IMR-90 (cell line): Measurements from ENCODE around the gene ARF6. TPM values are rescaled to one million over a fixed set of nuclear protein-coding genes. Genes with fewer than 3 reads are reported as not detected.

Experiments used
- ATAC-seq: fragments of 200-7000 bp; cut with Tn5 transposase; 2 replicates; pipeline ENCODE4 v1.9.1; 2020; ENCODE audit warnings: low read depth, mild to moderate bottlenecking, moderate library complexity
- BruUV-seq: library from RNA; stranded (reverse); fragments of 400-500 nt; replicated peaks from 2 replicates; lab custom pipeline; 2021; lab: Mats Ljungman, UMichigan
- CTCF ChIA-PET: fragments of 300-600 bp; formaldehyde crosslinking; extraction: SDS; loops from one replicate; lab custom pipeline; 2021; ENCODE audit warnings: antibody characterized with exemption; lab: Yijun Ruan, JAX
- POLR2A ChIA-PET: fragments of 300-600 bp; sonication (Branson Sonifier 250); formaldehyde crosslinking; loops from one replicate; lab custom pipeline; 2022; ENCODE audit warnings: antibody characterized with exemption; ENCODE audit not compliant: unreplicated experiment; lab: Charles Lee
- DNase-seq: peaks from one replicate; pipeline ENCODE4 v3.0.0; 2013
- H2AFZ ChIP-seq: replicated peaks from 2 replicates; pipeline ENCODE3; 2013; ENCODE audit warnings: low read length, mild to moderate bottlenecking; ENCODE audit not compliant: poor library complexity
- H2AK5ac ChIP-seq: 2 replicates; pipeline ENCODE4 v1.6.1; 2013; ENCODE audit warnings: low read depth, low read length, inconsistent platforms
- H2AK9ac ChIP-seq: replicated peaks from 2 replicates; pipeline ENCODE3; 2013; ENCODE audit warnings: mild to moderate bottlenecking, low read depth, low read length, moderate library complexity; ENCODE audit not compliant: poor library complexity
- H2BK120ac ChIP-seq: 2 replicates; pipeline ENCODE4 v1.6.1; 2013; ENCODE audit warnings: low read depth, low read length, inconsistent platforms
- H2BK15ac ChIP-seq: 3 replicates; pipeline ENCODE4 v1.6.1; 2013; ENCODE audit warnings: low read depth, low read length, inconsistent platforms
- H2BK20ac ChIP-seq: 2 replicates; pipeline ENCODE4 v1.6.1; 2013; ENCODE audit warnings: low read depth, mild to moderate bottlenecking, inconsistent platforms, low read length, moderate library complexity
- H2BK5ac ChIP-seq: 2 replicates; pipeline ENCODE4 v1.6.1; 2013; ENCODE audit warnings: mild to moderate bottlenecking, low read depth, low read length, inconsistent platforms; ENCODE audit not compliant: poor library complexity, severe bottlenecking
- H3K14ac ChIP-seq: replicated peaks from 2 replicates; pipeline ENCODE4 v1.6.1; 2013; ENCODE audit warnings: low read depth, low read length, inconsistent platforms
- H3K18ac ChIP-seq: 2 replicates; pipeline ENCODE4 v1.6.1; 2013; ENCODE audit warnings: low read depth, low read length, control low read depth
- H3K23ac ChIP-seq: 2 replicates; pipeline ENCODE4 v1.6.1; 2013; ENCODE audit warnings: low read depth, low read length, inconsistent platforms
- H3K27ac ChIP-seq: 2 replicates; pipeline ENCODE4 v1.5.1; 2013; ENCODE audit warnings: mild to moderate bottlenecking, control low read depth, low read length; ENCODE audit not compliant: insufficient read depth
- H3K27me3 ChIP-seq: 2 replicates; pipeline ENCODE4 v1.6.1; 2013; ENCODE audit warnings: low read length; ENCODE audit not compliant: control insufficient read depth, insufficient read depth
- H3K36me3 ChIP-seq: 2 replicates; pipeline ENCODE4 v1.6.1; 2013; ENCODE audit warnings: low read length, mixed read lengths; ENCODE audit not compliant: control insufficient read depth, insufficient read depth
- H3K4ac ChIP-seq: 2 replicates; pipeline ENCODE4 v1.6.1; 2013; ENCODE audit warnings: low read depth, low read length, inconsistent platforms
- H3K4me1 ChIP-seq: 2 replicates; pipeline ENCODE4 v1.6.1; 2013; ENCODE audit warnings: low read length, mixed read lengths; ENCODE audit not compliant: control insufficient read depth, insufficient read depth
- H3K4me2 ChIP-seq: 2 replicates; pipeline ENCODE4 v1.6.1; 2013; ENCODE audit warnings: low read depth, mild to moderate bottlenecking, control low read depth, low read length, moderate library complexity
- H3K4me3 ChIP-seq: 2 replicates; pipeline ENCODE4 v1.5.1; 2013; ENCODE audit warnings: low read depth, mild to moderate bottlenecking, control low read depth, low read length, moderate library complexity; ENCODE audit not compliant: insufficient read depth
- H3K56ac ChIP-seq: 2 replicates; pipeline ENCODE4 v1.6.1; 2013; ENCODE audit warnings: low read length, inconsistent platforms; ENCODE audit not compliant: insufficient read depth; ENCODE audit errors: extremely low read depth
- H3K79me1 ChIP-seq, 2 experiments: 2 replicates each; pipeline ENCODE4 v1.6.1; 2013; ENCODE audit warnings: low read length in 2 of 2, inconsistent platforms in 1 of 2, low read depth in 1 of 2
- H3K9ac ChIP-seq: 2 replicates; pipeline ENCODE4 v1.6.1; 2013; ENCODE audit warnings: low read depth, low read length, control low read depth
- H3K9me1 ChIP-seq: 2 replicates; pipeline ENCODE4 v1.6.1; 2013; ENCODE audit warnings: low read length, inconsistent platforms; ENCODE audit not compliant: insufficient read depth
- H3K9me3 ChIP-seq: 2 replicates; pipeline ENCODE4 v1.6.1; 2013; ENCODE audit warnings: low read length; ENCODE audit not compliant: control insufficient read depth, insufficient read depth
- H4K20me1 ChIP-seq: 2 replicates; pipeline ENCODE4 v1.6.1; 2013; ENCODE audit warnings: low read length, inconsistent platforms; ENCODE audit not compliant: insufficient read depth
- H4K5ac ChIP-seq: 2 replicates; pipeline ENCODE4 v1.6.1; 2013; ENCODE audit warnings: mild to moderate bottlenecking, low read depth, low read length, control low read depth
- H4K8ac ChIP-seq, 2 experiments: 2 replicates each; pipeline ENCODE4 v1.6.1; 2013; ENCODE audit warnings: low read depth in 2 of 2, low read length in 2 of 2, control low read depth in 1 of 2, inconsistent platforms in 1 of 2
- H4K91ac ChIP-seq: 2 replicates; pipeline ENCODE4 v1.6.1; 2013; ENCODE audit warnings: low read depth, low read length, inconsistent platforms; ENCODE audit not compliant: insufficient read depth
- BHLHE40 ChIP-seq: fragments of 150-350 bp; IDR thresholded peaks from 2 replicates; pipeline ENCODE4 v1.6.1; 2016; ENCODE audit warnings: mild to moderate bottlenecking, low read depth, low read length
- CHD1 ChIP-seq: IDR thresholded peaks from 2 replicates; pipeline ENCODE4 v1.6.1; 2012; ENCODE audit warnings: low read depth, low read length, improper control_type of control experiment
- MAZ ChIP-seq: IDR thresholded peaks from 2 replicates; pipeline ENCODE4 v1.6.1; 2012; ENCODE audit warnings: low read depth, mild to moderate bottlenecking, low read length, improper control_type of control experiment, moderate library complexity, borderline replicate concordance
- MXI1 ChIP-seq: IDR thresholded peaks from 2 replicates; pipeline ENCODE4 v1.6.1; 2012; ENCODE audit warnings: low read depth, mild to moderate bottlenecking, low read length, moderate library complexity, borderline replicate concordance
- NFE2L2 ChIP-seq: fragments of 150-350 bp; IDR thresholded peaks from 2 replicates; pipeline ENCODE4 v1.6.1; 2016; ENCODE audit warnings: low read depth, mild to moderate bottlenecking, low read length
- POLR2A ChIP-seq: IDR thresholded peaks from 2 replicates; pipeline ENCODE4 v1.6.1; 2012; ENCODE audit warnings: mild to moderate bottlenecking, low read depth, low read length
- RFX5 ChIP-seq: IDR thresholded peaks from 2 replicates; pipeline ENCODE4 v1.8.0; 2012; ENCODE audit warnings: low read depth, mild to moderate bottlenecking, low read length, moderate library complexity
- dilution Hi-C: fragments of 300-500 bp; cut with HindIII; formaldehyde crosslinking; loops from one replicate; pipeline ENCODE4 v1.14.3; 2018; ENCODE audit warnings: low sequenced_read_pairs; ENCODE audit not compliant: unreplicated experiment
- in situ Hi-C: fragments of 300-500 bp; cut with MboI; formaldehyde crosslinking; loops from 3 replicates; pipeline ENCODE4 v1.14.3; 2019; ENCODE audit warnings: low sequenced_read_pairs, inconsistent platforms, mixed read lengths
- intact Hi-C: fragments of 100-400 bp; cut with micrococcal nuclease; formaldehyde crosslinking; loops from 2 replicates; pipeline ENCODE4 v1.10.0; 2022
- polyA plus RNA-seq, 3 experiments: library from polyadenylated mRNA; depleted of rRNA; stranded (reverse); fragments of >200 nt; gene quantifications; 2 replicates each; pipeline ENCODE4 v1.2.3, GENCODE V29; 2012; ENCODE audit warnings: low replicate concordance in 1 of 3
- total RNA-seq: library from RNA; depleted of rRNA; stranded (reverse); fragments of >200 nt; gene quantifications from 2 replicates; pipeline ENCODE4 v1.2.3, GENCODE V29; 2012
- TF ChIP-seq, protein P1 (sequence below): conservative IDR thresholded peaks from 2 replicates; pipeline ENCODE4 v1.5.1; 2012; ENCODE audit warnings: mild to moderate bottlenecking, low read depth, low read length, improper control_type of control experiment
- TF ChIP-seq, protein P2 (sequence below): fragments of 150-350 bp; IDR thresholded peaks from 2 replicates; pipeline ENCODE4 v1.6.1; 2017; ENCODE audit warnings: mild to moderate bottlenecking, antibody characterized with exemption, low read length, low read depth

The ARF6 gene
- total and polyA plus RNA-seq, 2 of the 4 experiments (the other 2 are of a cell fraction), result 32.1 to 40.1 TPM

DNA sequence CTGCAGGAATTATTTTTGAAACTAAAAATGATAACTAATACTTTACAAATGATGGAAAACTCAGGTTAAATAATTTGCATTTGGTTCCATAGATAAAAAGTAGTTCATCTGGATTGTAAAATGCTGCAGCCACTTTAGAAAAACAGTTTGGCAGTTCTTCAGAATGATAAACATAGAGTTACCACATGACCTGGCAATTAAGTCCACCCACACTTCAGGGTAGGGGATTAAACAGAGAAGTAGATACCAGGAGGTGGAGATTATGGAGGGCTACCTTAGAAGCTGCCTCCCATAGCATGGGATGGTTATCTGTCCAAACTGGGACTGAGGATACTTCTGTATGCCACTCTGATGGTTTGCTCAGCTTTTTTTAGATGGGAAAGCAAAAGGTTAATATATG is 22.2 kb downstream of the ARF6 start:
- H3K18ac ChIP-seq, result peak overlapping the region; percentile 55; the same call in 1 of the 2 replicates
- DNase-seq, result no peak
- ChIA-PET POLR2A (interaction anchor here (1.1 kb wide), 1 partner anchor 109 kb away, joined by 3 read pairs; no protein-coding TSS in a partner anchor), CTCF (no interaction called here)
- peak overlapping the region; percentile 59; the same call in 1 of the 2 replicates for H3K4me2 ChIP-seq
- no peaks in the 10 kb centered on the region for H3K79me1 ChIP-seq
- H3K4me3 ChIP-seq, result no peak overlapping the region
- dilution Hi-C loops (no loop called here), in situ Hi-C loops (no loop called here), intact Hi-C loops (no loop called here)
- no peaks in the 10 kb centered on the region for H3K9me3 ChIP-seq
- H3K9me1 ChIP-seq, result no peaks in the 10 kb centered on the region
- H4K20me1 ChIP-seq, result no peaks in the 10 kb centered on the region; the same call in 1 of the 2 replicates
- no peak overlapping the region for H3K14ac ChIP-seq
- H4K5ac ChIP-seq, result peak overlapping the region; percentile 90
- 0 out of 4 replicates have a peak overlapping the region, but pooled peaks of 1 of the 2 experiments have one; percentile 22 for H4K8ac ChIP-seq
- ATAC-seq, result peak; percentile 16; the same call in 1 of the 2 replicates
- H3K27ac ChIP-seq, result no peak overlapping the region
- H2BK20ac ChIP-seq, result no peak overlapping the region
- no peaks in the 10 kb centered on the region for H3K27me3 ChIP-seq
- no TSS peak for BruUV-seq
- H3K23ac ChIP-seq, result no peak overlapping the region
- H2AK5ac ChIP-seq, result no peak overlapping the region
- H3K4ac ChIP-seq, result no peak overlapping the region; the same call in 1 of the 2 replicates
- peaks cover 8% of the 10 kb centered on the region for H3K4me1 ChIP-seq
- H2AK9ac ChIP-seq, result no peak overlapping the region
- H3K36me3 ChIP-seq, result no peaks in the 10 kb centered on the region
- H3K56ac ChIP-seq, result no peak overlapping the region
- H2BK15ac ChIP-seq, result no peak overlapping the region
- no peak overlapping the region for H2BK120ac ChIP-seq
- H4K91ac ChIP-seq, result no peak overlapping the region
- no peak overlapping the region for H3K9ac ChIP-seq
- TF ChIP-seq, protein P1, sequence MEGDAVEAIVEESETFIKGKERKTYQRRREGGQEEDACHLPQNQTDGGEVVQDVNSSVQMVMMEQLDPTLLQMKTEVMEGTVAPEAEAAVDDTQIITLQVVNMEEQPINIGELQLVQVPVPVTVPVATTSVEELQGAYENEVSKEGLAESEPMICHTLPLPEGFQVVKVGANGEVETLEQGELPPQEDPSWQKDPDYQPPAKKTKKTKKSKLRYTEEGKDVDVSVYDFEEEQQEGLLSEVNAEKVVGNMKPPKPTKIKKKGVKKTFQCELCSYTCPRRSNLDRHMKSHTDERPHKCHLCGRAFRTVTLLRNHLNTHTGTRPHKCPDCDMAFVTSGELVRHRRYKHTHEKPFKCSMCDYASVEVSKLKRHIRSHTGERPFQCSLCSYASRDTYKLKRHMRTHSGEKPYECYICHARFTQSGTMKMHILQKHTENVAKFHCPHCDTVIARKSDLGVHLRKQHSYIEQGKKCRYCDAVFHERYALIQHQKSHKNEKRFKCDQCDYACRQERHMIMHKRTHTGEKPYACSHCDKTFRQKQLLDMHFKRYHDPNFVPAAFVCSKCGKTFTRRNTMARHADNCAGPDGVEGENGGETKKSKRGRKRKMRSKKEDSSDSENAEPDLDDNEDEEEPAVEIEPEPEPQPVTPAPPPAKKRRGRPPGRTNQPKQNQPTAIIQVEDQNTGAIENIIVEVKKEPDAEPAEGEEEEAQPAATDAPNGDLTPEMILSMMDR, result no peak
- TF ChIP-seq CHD1, result no peak
- TF ChIP-seq BHLHE40, result no peak
- TF ChIP-seq RFX5, result no peak
- TF ChIP-seq MXI1, result no peak
- no peak for TF ChIP-seq POLR2A
- no peak for TF ChIP-seq MAZ
- TF ChIP-seq, protein P2, sequence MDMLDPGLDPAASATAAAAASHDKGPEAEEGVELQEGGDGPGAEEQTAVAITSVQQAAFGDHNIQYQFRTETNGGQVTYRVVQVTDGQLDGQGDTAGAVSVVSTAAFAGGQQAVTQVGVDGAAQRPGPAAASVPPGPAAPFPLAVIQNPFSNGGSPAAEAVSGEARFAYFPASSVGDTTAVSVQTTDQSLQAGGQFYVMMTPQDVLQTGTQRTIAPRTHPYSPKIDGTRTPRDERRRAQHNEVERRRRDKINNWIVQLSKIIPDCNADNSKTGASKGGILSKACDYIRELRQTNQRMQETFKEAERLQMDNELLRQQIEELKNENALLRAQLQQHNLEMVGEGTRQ, result no peak
- no peak for TF ChIP-seq NFE2L2
- H2BK5ac ChIP-seq, result no peak overlapping the region
- H2AFZ ChIP-seq, result no peak overlapping the region
